Measurements from ENCODE around the gene VANGL1.

The VANGL1 gene

DNA sequence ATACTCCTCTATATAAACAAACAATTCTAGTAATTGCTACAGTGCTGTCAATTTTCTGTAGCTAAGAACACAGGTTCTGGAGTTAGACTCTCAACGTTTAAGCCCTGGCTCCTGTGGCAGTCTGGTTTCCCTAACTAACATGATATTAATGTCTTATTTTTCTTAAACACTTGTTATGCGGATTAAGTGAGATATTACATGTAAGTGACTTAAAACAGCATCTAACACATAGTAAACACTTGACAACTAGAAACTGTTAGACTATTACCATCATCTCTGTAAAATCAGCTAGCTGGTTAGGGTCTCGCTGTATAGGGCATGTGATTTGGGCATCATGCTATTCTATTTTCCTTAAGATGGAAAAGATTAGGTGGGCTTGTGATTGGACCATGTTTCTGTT, 2.3 kb downstream of the VANGL1 start:
- no peak overlapping the region for H3K4me3 ChIP-seq (ENCODE audit: low read depth, low read length)
- TF ChIP-seq CTCF (IDR thresholded peaks at IDR 0.05; ENCODE audit: low read depth, low read length) = no peak

DNA sequence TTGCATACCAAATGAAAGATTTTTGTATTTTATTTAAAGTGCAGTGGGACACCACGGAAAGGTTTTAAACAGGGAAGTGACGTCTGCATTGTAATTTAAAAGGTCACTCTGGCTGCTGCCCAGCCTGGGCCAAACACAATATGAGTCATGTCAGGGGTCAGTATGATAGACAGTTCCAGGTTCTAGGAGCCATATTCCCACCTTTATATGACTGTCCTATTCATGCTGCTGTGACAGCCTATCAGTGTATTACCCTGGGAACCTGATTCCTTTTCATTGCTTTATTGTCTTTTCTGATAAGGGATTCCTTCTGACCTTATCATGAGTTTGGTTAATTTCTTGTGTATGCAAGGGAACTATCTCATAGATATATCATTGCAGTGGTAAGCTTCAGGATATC, 5.3 kb downstream of the VANGL1 start:
- no peak for TF ChIP-seq CTCF (IDR thresholded peaks at IDR 0.05; ENCODE audit: low read depth, low read length)
- H3K4me3 ChIP-seq (ENCODE audit: low read depth, low read length) = no peak overlapping the region

GRCh38 chr1:115647507-115647906, 5.7 kb downstream of the VANGL1 start:
- no peak overlapping the region for H3K4me3 ChIP-seq (ENCODE audit: low read depth, low read length)
- no peak for TF ChIP-seq CTCF (IDR thresholded peaks at IDR 0.05; ENCODE audit: low read depth, low read length)

GRCh38 chr1:115647919-115648650, 6.3 kb downstream of the VANGL1 start:
- TF ChIP-seq CTCF (IDR thresholded peaks at IDR 0.05; ENCODE audit: low read depth, low read length) = no peak
- H3K4me3 ChIP-seq (ENCODE audit: low read depth, low read length) = no peak overlapping the region

- no peak for TF ChIP-seq CTCF (IDR thresholded peaks at IDR 0.05; ENCODE audit: low read depth, low read length)
- no peak overlapping the region for H3K4me3 ChIP-seq (ENCODE audit: low read depth, low read length)
Measured at GRCh38 chr1:115648717-115649691, 7.2 kb downstream of the VANGL1 start.

DNA sequence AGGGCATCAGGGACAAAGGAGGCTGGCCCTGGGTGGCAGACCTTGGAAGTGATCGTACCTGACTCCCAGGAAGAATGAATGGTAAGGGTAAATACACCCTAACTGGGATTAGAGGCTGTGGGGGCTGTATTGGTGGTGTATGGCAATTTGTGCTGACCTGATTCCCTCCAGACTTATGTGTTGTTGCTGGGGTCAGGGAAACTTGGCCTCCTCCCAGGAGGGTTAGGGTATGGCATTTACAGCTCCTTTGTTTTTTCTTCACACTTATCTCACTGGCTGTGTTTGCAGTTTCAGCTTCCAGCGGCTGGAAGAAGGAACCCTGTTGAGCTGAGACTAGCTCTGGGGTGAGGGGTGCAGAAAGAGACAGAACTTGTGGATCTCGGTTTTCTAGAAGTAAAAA, 8.2 kb downstream of the VANGL1 start:
- no peak overlapping the region for H3K4me3 ChIP-seq (ENCODE audit: low read depth, low read length)
- no peak for TF ChIP-seq CTCF (IDR thresholded peaks at IDR 0.05; ENCODE audit: low read depth, low read length)

DNA sequence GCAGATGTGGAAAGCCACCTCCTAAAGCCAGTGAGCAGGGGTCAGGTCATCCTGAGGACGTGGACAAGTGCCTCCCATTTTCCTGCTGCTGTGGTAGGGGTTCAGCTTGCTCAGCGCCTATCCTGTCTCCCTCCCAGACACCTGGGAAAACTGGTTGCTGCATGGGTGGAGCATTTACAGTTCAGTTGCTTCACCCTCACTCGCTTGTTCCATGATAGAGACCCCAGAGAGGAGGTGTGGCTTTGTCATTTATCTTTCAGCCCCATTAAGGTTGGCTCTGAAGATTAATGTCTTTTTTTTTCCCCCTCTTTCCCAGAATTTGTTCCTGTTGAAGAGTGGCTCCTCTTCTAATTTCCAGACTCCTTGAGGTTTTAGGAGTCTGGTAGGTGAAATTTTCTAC, 9.2 kb downstream of the VANGL1 start:
- H3K4me3 ChIP-seq (ENCODE audit: low read depth, low read length) = no peak overlapping the region

More for the DNA sequence above, 9.2 kb downstream of the VANGL1 start:
- no peak for TF ChIP-seq CTCF (IDR thresholded peaks at IDR 0.05; ENCODE audit: low read depth, low read length)
